ENCODE results near the gene MCC. TPM values are rescaled to one million over a fixed set of nuclear protein-coding genes. Genes with fewer than 3 reads are reported as not detected.
A peak's percentile ranks its signal among the peaks of the same experiment; 100 is the strongest.

The MCC gene
- total and polyA plus RNA-seq, 9 donors, result 29.8 to 262 (median 108) TPM

- no peak for TF ChIP-seq POLR2A (IDR thresholded peaks at IDR 0.05)
- TF ChIP-seq, protein P1, sequence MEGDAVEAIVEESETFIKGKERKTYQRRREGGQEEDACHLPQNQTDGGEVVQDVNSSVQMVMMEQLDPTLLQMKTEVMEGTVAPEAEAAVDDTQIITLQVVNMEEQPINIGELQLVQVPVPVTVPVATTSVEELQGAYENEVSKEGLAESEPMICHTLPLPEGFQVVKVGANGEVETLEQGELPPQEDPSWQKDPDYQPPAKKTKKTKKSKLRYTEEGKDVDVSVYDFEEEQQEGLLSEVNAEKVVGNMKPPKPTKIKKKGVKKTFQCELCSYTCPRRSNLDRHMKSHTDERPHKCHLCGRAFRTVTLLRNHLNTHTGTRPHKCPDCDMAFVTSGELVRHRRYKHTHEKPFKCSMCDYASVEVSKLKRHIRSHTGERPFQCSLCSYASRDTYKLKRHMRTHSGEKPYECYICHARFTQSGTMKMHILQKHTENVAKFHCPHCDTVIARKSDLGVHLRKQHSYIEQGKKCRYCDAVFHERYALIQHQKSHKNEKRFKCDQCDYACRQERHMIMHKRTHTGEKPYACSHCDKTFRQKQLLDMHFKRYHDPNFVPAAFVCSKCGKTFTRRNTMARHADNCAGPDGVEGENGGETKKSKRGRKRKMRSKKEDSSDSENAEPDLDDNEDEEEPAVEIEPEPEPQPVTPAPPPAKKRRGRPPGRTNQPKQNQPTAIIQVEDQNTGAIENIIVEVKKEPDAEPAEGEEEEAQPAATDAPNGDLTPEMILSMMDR (IDR thresholded peaks at IDR 0.05), result no peak
- no peak for TF ChIP-seq EP300 (IDR thresholded peaks at IDR 0.05)
- intact Hi-C loops (cut with DNase I), result no loop called here
- H3K4me3 ChIP-seq, result no peak overlapping the region
- H3K36me3 ChIP-seq, result no peaks in the 10 kb centered on the region
- no peak for DNase-seq
- peaks cover 26% of the 10 kb centered on the region for H3K4me1 ChIP-seq (ENCODE audit: insufficient read depth)
- H3K9me3 ChIP-seq, result no peaks in the 10 kb centered on the region
- no peaks in the 10 kb centered on the region for H3K27me3 ChIP-seq
- no peak overlapping the region for H3K27ac ChIP-seq
- 51 to 64% (median 56%) methylated on average over 3 of the region's 3 CpGs for WGBS, 3 donors
These were observed 221.4 kb downstream of the MCC start for GRCh38 chr5:113266913-113267227.

DNA sequence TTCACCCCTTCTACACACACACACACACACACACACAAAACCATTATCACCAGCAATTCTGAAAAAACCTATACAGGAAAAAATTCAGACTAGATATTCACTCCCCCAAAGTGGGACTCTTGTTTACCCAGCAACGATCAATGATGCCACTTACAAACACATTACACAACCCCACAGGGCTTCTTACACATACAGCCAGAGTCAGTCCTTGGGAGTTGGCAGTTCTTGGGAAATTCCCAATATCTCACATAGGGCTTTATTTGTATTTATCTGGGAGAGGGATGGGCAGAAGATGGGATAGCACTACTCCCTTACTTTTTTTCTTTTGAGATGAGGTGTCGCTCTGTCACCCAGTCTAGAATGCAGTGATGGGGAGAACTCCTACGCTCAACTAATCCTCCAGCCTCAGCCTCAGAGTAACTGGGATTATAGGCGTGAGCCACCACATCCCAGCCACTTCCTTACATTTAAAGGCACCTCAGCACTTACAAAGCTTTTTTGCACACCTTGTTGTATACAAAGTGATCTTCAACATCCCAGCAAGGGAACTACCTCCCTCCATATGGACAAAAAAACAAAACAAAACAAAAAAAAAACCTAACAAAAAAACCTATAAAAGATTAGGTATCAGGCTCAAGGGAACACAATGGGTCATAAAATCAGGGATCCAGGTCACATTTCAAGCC is 221.9 kb downstream of the MCC start:
- no peak for DNase-seq
- no peaks in the 10 kb centered on the region for H3K9me3 ChIP-seq
- intact Hi-C loops (cut with DNase I), result no loop called here
- no peaks in the 10 kb centered on the region for H3K36me3 ChIP-seq
- no peak overlapping the region for H3K4me3 ChIP-seq
- 78 to 84% (median 78%) methylated on average over 4 of the region's 4 CpGs for WGBS, 3 donors
- H3K27ac ChIP-seq, result no peak overlapping the region
- H3K4me1 ChIP-seq (ENCODE audit: insufficient read depth), result peaks cover 23% of the 10 kb centered on the region
- no peak for TF ChIP-seq POLR2A (IDR thresholded peaks at IDR 0.05)
- TF ChIP-seq, protein P1 (IDR thresholded peaks at IDR 0.05), result no peak
- TF ChIP-seq EP300 (IDR thresholded peaks at IDR 0.05), result no peak
- no peaks in the 10 kb centered on the region for H3K27me3 ChIP-seq

- Histone ChIP-seq H3K36me3 (no peaks in the 10 kb centered on the region), H3K4me3 (no peak overlapping the region), H3K9me3 (no peaks in the 10 kb centered on the region), H3K27ac (peak overlapping the region in 1 of 2 donors; percentile 12), H3K27me3 (no peaks in the 10 kb centered on the region), H3K4me1 (ENCODE audit: insufficient read depth) (peaks cover 20% of the 10 kb centered on the region)
- intact Hi-C loops (cut with DNase I), result no loop called here
- WGBS, 3 donors, result 82 to 91% (median 87%) methylated on average over 4 of the region's 4 CpGs
- TF ChIP-seq EP300 (IDR thresholded peaks at IDR 0.05) (no peak), POLR2A (IDR thresholded peaks at IDR 0.05) (no peak)
- TF ChIP-seq, protein P1 (IDR thresholded peaks at IDR 0.05), result no peak
- no peak for DNase-seq
These were observed 223.1 kb downstream of the MCC start for GRCh38 chr5:113265190-113265589.

- H3K9me3 ChIP-seq, result no peaks in the 10 kb centered on the region
- no peak overlapping the region for H3K27ac ChIP-seq
- WGBS, 3 donors, result 31 to 40% (median 32%) methylated on average over 6 of the region's 6 CpGs
- H3K4me1 ChIP-seq (ENCODE audit: insufficient read depth), result peaks cover 18% of the 10 kb centered on the region
- no peaks in the 10 kb centered on the region for H3K27me3 ChIP-seq
- H3K36me3 ChIP-seq, result no peaks in the 10 kb centered on the region
- DNase-seq, result no peak
- TF ChIP-seq, protein P1 (IDR thresholded peaks at IDR 0.05), result no peak
- TF ChIP-seq POLR2A (IDR thresholded peaks at IDR 0.05) (no peak), EP300 (IDR thresholded peaks at IDR 0.05) (no peak)
- no peak overlapping the region for H3K4me3 ChIP-seq
- intact Hi-C loops (cut with DNase I), result no loop called here
These were observed 224.2 kb downstream of the MCC start for GRCh38 chr5:113264046-113264445.

Data from ovary (tissue), 9 donors.